Keratinocyte (primary cell): ENCODE measurements around the gene DLG2.

Experiments
- EZH2 ChIP-seq: IDR thresholded peaks from one replicate; pipeline ENCODE4 v1.6.1; 2012; ENCODE audit warnings: inconsistent platforms, mild to moderate bottlenecking, low read length, moderate library complexity
- TF ChIP-seq, protein P1 (sequence below), 3 experiments: IDR thresholded peaks in 1 of 3; conservative IDR thresholded peaks in 1 of 3; optimal IDR thresholded peaks in 1 of 3; 2 replicates in 2 of 3; 3 replicates in 1 of 3; pipeline versions ENCODE3 to v1.5.1; 2011; ENCODE audit warnings: low read length in 3 of 3, mild to moderate bottlenecking in 3 of 3, moderate library complexity in 2 of 3, control low read depth in 1 of 3, inconsistent platforms in 1 of 3; ENCODE audit not compliant: insufficient read depth in 2 of 3; ENCODE audit errors: extremely low read depth in 1 of 3

GRCh38 chr11:84136926-84137325 is 1490.2 kb downstream of the DLG2 start:
- TF ChIP-seq, protein P1, sequence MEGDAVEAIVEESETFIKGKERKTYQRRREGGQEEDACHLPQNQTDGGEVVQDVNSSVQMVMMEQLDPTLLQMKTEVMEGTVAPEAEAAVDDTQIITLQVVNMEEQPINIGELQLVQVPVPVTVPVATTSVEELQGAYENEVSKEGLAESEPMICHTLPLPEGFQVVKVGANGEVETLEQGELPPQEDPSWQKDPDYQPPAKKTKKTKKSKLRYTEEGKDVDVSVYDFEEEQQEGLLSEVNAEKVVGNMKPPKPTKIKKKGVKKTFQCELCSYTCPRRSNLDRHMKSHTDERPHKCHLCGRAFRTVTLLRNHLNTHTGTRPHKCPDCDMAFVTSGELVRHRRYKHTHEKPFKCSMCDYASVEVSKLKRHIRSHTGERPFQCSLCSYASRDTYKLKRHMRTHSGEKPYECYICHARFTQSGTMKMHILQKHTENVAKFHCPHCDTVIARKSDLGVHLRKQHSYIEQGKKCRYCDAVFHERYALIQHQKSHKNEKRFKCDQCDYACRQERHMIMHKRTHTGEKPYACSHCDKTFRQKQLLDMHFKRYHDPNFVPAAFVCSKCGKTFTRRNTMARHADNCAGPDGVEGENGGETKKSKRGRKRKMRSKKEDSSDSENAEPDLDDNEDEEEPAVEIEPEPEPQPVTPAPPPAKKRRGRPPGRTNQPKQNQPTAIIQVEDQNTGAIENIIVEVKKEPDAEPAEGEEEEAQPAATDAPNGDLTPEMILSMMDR (optimal IDR thresholded peaks at IDR 0.05 in 1 of 3, IDR thresholded peaks at IDR 0.05 in 1 of 3, conservative IDR thresholded peaks at IDR 0.05 in 1 of 3; ENCODE audit: extremely low read depth in 1 of 3, insufficient read depth in 2 of 3, low read length in 3 of 3) = no peak
- TF ChIP-seq EZH2 = no peak
